Erythroblast (primary cell): ENCODE data around the gene WASHC2C.
"Not testable (repeated sequence)": the region's sequence is repeated elsewhere in the genome, so short reads cannot be mapped to it uniquely, and the experiment has no call there.

Experiments
- GATA1 ChIP-seq: IDR thresholded peaks from 2 replicates; pipeline ENCODE4 v1.6.1; 2011; ENCODE audit warnings: low read depth, mild to moderate bottlenecking, control low read depth, low read length, moderate library complexity
- POLR2A ChIP-seq: IDR thresholded peaks from 2 replicates; pipeline ENCODE4 v1.6.1; 2011; ENCODE audit warnings: mild to moderate bottlenecking, low read length

DNA sequence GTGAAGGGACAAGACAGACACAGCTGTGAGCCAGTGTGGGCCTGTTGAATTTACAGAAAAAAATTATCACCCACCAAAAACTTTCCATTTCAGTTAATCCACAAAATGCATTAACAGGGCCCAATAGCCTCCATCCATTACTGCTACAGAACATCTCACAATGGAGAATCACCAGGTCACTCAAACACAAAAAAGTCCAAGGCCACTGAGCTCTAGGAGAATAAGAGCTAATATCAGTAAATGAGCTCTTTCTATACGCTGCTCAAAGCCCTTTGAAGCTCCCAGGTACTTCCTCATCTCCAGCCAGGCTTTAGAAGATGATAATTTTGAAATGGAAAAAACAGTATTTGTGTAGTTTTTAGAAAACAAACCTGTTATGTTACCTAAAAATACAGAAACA is 9.4 kb upstream of the WASHC2C start:
- TF ChIP-seq POLR2A, GATA1: not testable (repeated sequence)
